Right lobe of liver (tissue), 4 donors: ENCODE measurements around the gene ANKH.

Experiments used
- CTCF ChIP-seq, 4 donors: fragments of 200-600 bp in 3 of 4; fragments of 450-650 bp in 1 of 4; IDR thresholded peaks; one replicate each; pipeline versions ENCODE4 v1.5.1 to v1.8.0; 2016 to 2022; ENCODE audit warnings: antibody characterized with exemption in 4 of 4, mild to moderate bottlenecking in 2 of 4
- POLR2A ChIP-seq: fragments of 450-650 bp; IDR thresholded peaks from one replicate; pipeline ENCODE4 v1.6.1; 2017; ENCODE audit warnings: antibody characterized with exemption, mild to moderate bottlenecking
- donor health status: DM: no; HTN: no; CAD: no.
- donor health status: DM: no; HTN: no; CAD: no.
- donor health status: DM: no; HTN: yes; CAD: no.

GRCh38 chr5:14664270-14665100 lies 207.1 kb downstream of the ANKH start, which contains the start of gene OTULIN:
- TF ChIP-seq CTCF (IDR thresholded peaks at IDR 0.05) (no peak), POLR2A (peak; percentile 96)
